ENCODE data around the gene MYO1B. TPM values are rescaled to one million over a fixed set of nuclear protein-coding genes. Genes with fewer than 3 reads are reported as not detected.

The MYO1B gene
- total RNA-seq, 1 experiment from 2014 or later = 106 TPM

GRCh38 chr2:191215666-191216065 lies 29.5 kb upstream of the MYO1B start:
- Histone ChIP-seq H3K27me3 (replicated peaks) (no peaks in the 10 kb centered on the region), H3K36me3 (no peaks in the 10 kb centered on the region), H3K27ac (no peak overlapping the region), H3K4me1 (replicated peaks) (peaks cover 31% of the 10 kb centered on the region), H3K9me3 (replicated peaks) (no peaks in the 10 kb centered on the region), H3K4me3 (no peak overlapping the region)
- no peak for DNase-seq (ENCODE audit: low read depth in 1 of 2, low spot score in 2 of 2)

- Histone ChIP-seq H3K27me3 (replicated peaks) (no peaks in the 10 kb centered on the region), H3K4me3 (no peak overlapping the region), H3K4me1 (replicated peaks) (peaks cover 31% of the 10 kb centered on the region), H3K27ac (peak overlapping the region; percentile 46), H3K9me3 (replicated peaks) (no peaks in the 10 kb centered on the region), H3K36me3 (no peaks in the 10 kb centered on the region)
- DNase-seq (ENCODE audit: low read depth in 1 of 2, low spot score in 2 of 2) = peak in 1 of 2 experiments; percentile 71
These were observed 27.6 kb upstream of the MYO1B start for GRCh38 chr2:191217580-191217979.

- peaks cover 31% of the 10 kb centered on the region for H3K4me1 ChIP-seq (replicated peaks)
- peak overlapping the region; percentile 46 for H3K27ac ChIP-seq
- H3K36me3 ChIP-seq = no peaks in the 10 kb centered on the region
- DNase-seq (ENCODE audit: low read depth in 1 of 2, low spot score in 2 of 2) = peak; percentile 79 to 85
- no peaks in the 10 kb centered on the region for H3K27me3 ChIP-seq (replicated peaks)
- H3K9me3 ChIP-seq (replicated peaks) = no peaks in the 10 kb centered on the region
- H3K4me3 ChIP-seq = no peak overlapping the region
These were observed 26.8 kb upstream of the MYO1B start for GRCh38 chr2:191218292-191218898.

GRCh38 chr2:191220671-191221070 lies 24.5 kb upstream of the MYO1B start:
- Histone ChIP-seq H3K4me1 (replicated peaks) (peaks cover 31% of the 10 kb centered on the region), H3K27me3 (replicated peaks) (no peaks in the 10 kb centered on the region), H3K4me3 (no peak overlapping the region), H3K27ac (no peak overlapping the region), H3K9me3 (replicated peaks) (no peaks in the 10 kb centered on the region), H3K36me3 (no peaks in the 10 kb centered on the region)
- DNase-seq (ENCODE audit: low read depth in 1 of 2, low spot score in 2 of 2) = no peak

GRCh38 chr2:191221666-191222065 lies 23.5 kb upstream of the MYO1B start:
- DNase-seq (ENCODE audit: low read depth in 1 of 2, low spot score in 2 of 2) = no peak
- Histone ChIP-seq H3K27me3 (replicated peaks) (no peaks in the 10 kb centered on the region), H3K9me3 (replicated peaks) (no peaks in the 10 kb centered on the region), H3K36me3 (no peaks in the 10 kb centered on the region), H3K4me1 (replicated peaks) (peaks cover 31% of the 10 kb centered on the region), H3K4me3 (no peak overlapping the region), H3K27ac (no peak overlapping the region)

GRCh38 chr2:191222507-191222906 lies 22.7 kb upstream of the MYO1B start:
- Histone ChIP-seq H3K4me3 (no peak overlapping the region), H3K36me3 (no peaks in the 10 kb centered on the region), H3K4me1 (replicated peaks) (peaks cover 28% of the 10 kb centered on the region), H3K27ac (no peak overlapping the region), H3K9me3 (replicated peaks) (no peaks in the 10 kb centered on the region), H3K27me3 (replicated peaks) (no peaks in the 10 kb centered on the region)
- no peak for DNase-seq (ENCODE audit: low read depth in 1 of 2, low spot score in 2 of 2)

- Histone ChIP-seq H3K4me3 (no peak overlapping the region), H3K9me3 (replicated peaks) (no peaks in the 10 kb centered on the region), H3K4me1 (replicated peaks) (peaks cover 23% of the 10 kb centered on the region), H3K27me3 (replicated peaks) (no peaks in the 10 kb centered on the region), H3K36me3 (no peaks in the 10 kb centered on the region), H3K27ac (no peak overlapping the region)
- no peak for DNase-seq (ENCODE audit: low read depth in 1 of 2, low spot score in 2 of 2)
These were observed 22.3 kb upstream of the MYO1B start for GRCh38 chr2:191222952-191223351.

GRCh38 chr2:191225126-191225525 lies 20.1 kb upstream of the MYO1B start:
- peaks cover 7% of the 10 kb centered on the region for H3K4me1 ChIP-seq (replicated peaks)
- no peak overlapping the region for H3K27ac ChIP-seq
- DNase-seq (ENCODE audit: low read depth in 1 of 2, low spot score in 2 of 2) = no peak
- no peaks in the 10 kb centered on the region for H3K9me3 ChIP-seq (replicated peaks)
- H3K4me3 ChIP-seq = no peak overlapping the region
- no peaks in the 10 kb centered on the region for H3K36me3 ChIP-seq
- H3K27me3 ChIP-seq (replicated peaks) = no peaks in the 10 kb centered on the region

GRCh38 chr2:191225690-191226089 lies 19.5 kb upstream of the MYO1B start:
- DNase-seq (ENCODE audit: low read depth in 1 of 2, low spot score in 2 of 2) = no peak
- H3K9me3 ChIP-seq (replicated peaks) = no peaks in the 10 kb centered on the region
- no peaks in the 10 kb centered on the region for H3K27me3 ChIP-seq (replicated peaks)
- no peak overlapping the region for H3K27ac ChIP-seq
- no peaks in the 10 kb centered on the region for H3K36me3 ChIP-seq
- H3K4me3 ChIP-seq = no peak overlapping the region
- peaks cover 11% of the 10 kb centered on the region for H3K4me1 ChIP-seq (replicated peaks)

GRCh38 chr2:191226196-191226595 lies 19.0 kb upstream of the MYO1B start:
- Histone ChIP-seq H3K27ac (no peak overlapping the region), H3K4me3 (no peak overlapping the region), H3K9me3 (replicated peaks) (no peaks in the 10 kb centered on the region), H3K27me3 (replicated peaks) (no peaks in the 10 kb centered on the region), H3K4me1 (replicated peaks) (peaks cover 15% of the 10 kb centered on the region), H3K36me3 (no peaks in the 10 kb centered on the region)
- no peak for DNase-seq (ENCODE audit: low read depth in 1 of 2, low spot score in 2 of 2)

GRCh38 chr2:191228333-191228732 lies 16.9 kb upstream of the MYO1B start:
- DNase-seq (ENCODE audit: low read depth in 1 of 2, low spot score in 2 of 2) = no peak
- no peaks in the 10 kb centered on the region for H3K36me3 ChIP-seq
- H3K4me1 ChIP-seq (replicated peaks) = peaks cover 33% of the 10 kb centered on the region
- H3K27ac ChIP-seq = no peak overlapping the region
- H3K27me3 ChIP-seq (replicated peaks) = no peaks in the 10 kb centered on the region
- no peaks in the 10 kb centered on the region for H3K9me3 ChIP-seq (replicated peaks)
- H3K4me3 ChIP-seq = no peak overlapping the region

- DNase-seq (ENCODE audit: low read depth in 1 of 2, low spot score in 2 of 2) = no peak
- H3K27ac ChIP-seq = no peak overlapping the region
- H3K4me1 ChIP-seq (replicated peaks) = peaks cover 33% of the 10 kb centered on the region
- no peaks in the 10 kb centered on the region for H3K36me3 ChIP-seq
- no peaks in the 10 kb centered on the region for H3K27me3 ChIP-seq (replicated peaks)
- H3K4me3 ChIP-seq = no peak overlapping the region
- H3K9me3 ChIP-seq (replicated peaks) = no peaks in the 10 kb centered on the region
These were observed 16.3 kb upstream of the MYO1B start for GRCh38 chr2:191228861-191229260.

GRCh38 chr2:191230174-191230573 lies 15.0 kb upstream of the MYO1B start:
- H3K36me3 ChIP-seq = no peaks in the 10 kb centered on the region
- H3K4me3 ChIP-seq = no peak overlapping the region
- H3K27ac ChIP-seq = peak overlapping the region; percentile 74
- no peaks in the 10 kb centered on the region for H3K27me3 ChIP-seq (replicated peaks)
- DNase-seq (ENCODE audit: low read depth in 1 of 2, low spot score in 2 of 2) = peak; percentile 55 to 79
- H3K4me1 ChIP-seq (replicated peaks) = peaks cover 33% of the 10 kb centered on the region
- no peaks in the 10 kb centered on the region for H3K9me3 ChIP-seq (replicated peaks)

- Histone ChIP-seq H3K4me3 (no peak overlapping the region), H3K9me3 (replicated peaks) (no peaks in the 10 kb centered on the region), H3K27me3 (replicated peaks) (no peaks in the 10 kb centered on the region), H3K4me1 (replicated peaks) (peaks cover 33% of the 10 kb centered on the region), H3K36me3 (no peaks in the 10 kb centered on the region), H3K27ac (peak overlapping the region; percentile 27)
- DNase-seq (ENCODE audit: low read depth in 1 of 2, low spot score in 2 of 2) = peak in 1 of 2 experiments; percentile 49
These were observed 13.2 kb upstream of the MYO1B start for GRCh38 chr2:191231995-191232394.

GRCh38 chr2:191233533-191233932 lies 11.7 kb upstream of the MYO1B start:
- Histone ChIP-seq H3K9me3 (replicated peaks) (no peaks in the 10 kb centered on the region), H3K4me3 (no peak overlapping the region), H3K27me3 (replicated peaks) (no peaks in the 10 kb centered on the region), H3K27ac (no peak overlapping the region), H3K4me1 (replicated peaks) (peaks cover 33% of the 10 kb centered on the region), H3K36me3 (no peaks in the 10 kb centered on the region)
- no peak for DNase-seq (ENCODE audit: low read depth in 1 of 2, low spot score in 2 of 2)
